KMS-11 (cell line): ENCODE measurements around the gene TGFBR1.

Experiments used
- H2AFZ ChIP-seq: fragments of 200-600 bp; sonication (generic); 2 replicates; pipeline ENCODE4 v1.6.1; 2016; ENCODE audit warnings: antibody characterized with exemption, mixed run types, low read depth
- H3K27ac ChIP-seq: fragments of 200-600 bp; sonication (generic); 2 replicates; pipeline ENCODE4 v1.6.1; 2016; ENCODE audit warnings: mild to moderate bottlenecking, mixed run types
- H3K27me3 ChIP-seq: fragments of 200-600 bp; sonication (generic); 2 replicates; pipeline ENCODE4 v1.6.1; 2017; ENCODE audit warnings: mild to moderate bottlenecking, low read depth, mixed run types, moderate library complexity; ENCODE audit not compliant: insufficient read depth
- H3K36me3 ChIP-seq: fragments of 200-600 bp; sonication (generic); 2 replicates; pipeline ENCODE4 v1.6.1; 2017; ENCODE audit warnings: mild to moderate bottlenecking, mixed run types; ENCODE audit not compliant: insufficient read depth
- H3K4me1 ChIP-seq: fragments of 200-600 bp; sonication (generic); 2 replicates; pipeline ENCODE4 v1.6.1; 2016; ENCODE audit warnings: mild to moderate bottlenecking, low read depth, mixed run types; ENCODE audit not compliant: poor library complexity, severe bottlenecking
- H3K4me2 ChIP-seq: fragments of 200-600 bp; sonication (generic); 2 replicates; pipeline ENCODE4 v1.7.0; 2016; ENCODE audit warnings: mild to moderate bottlenecking, mixed run types
- H3K4me3 ChIP-seq: fragments of 200-600 bp; sonication (generic); IDR thresholded peaks from 2 replicates; pipeline ENCODE4 v1.6.1; 2017; ENCODE audit warnings: low read depth, low read length, mixed read lengths; ENCODE audit not compliant: insufficient read depth
- H3K79me2 ChIP-seq: fragments of 200-600 bp; sonication (generic); 2 replicates; pipeline ENCODE4 v1.6.1; 2016; ENCODE audit warnings: low read depth, mixed run types; ENCODE audit not compliant: insufficient read depth
- H3K9ac ChIP-seq: fragments of 200-600 bp; sonication (generic); 2 replicates; pipeline ENCODE4 v1.6.1; 2016; ENCODE audit warnings: mild to moderate bottlenecking, mixed run types
- H4K20me1 ChIP-seq: fragments of 200-600 bp; sonication (generic); 2 replicates; pipeline ENCODE4 v1.6.1; 2016; ENCODE audit warnings: mild to moderate bottlenecking, mixed run types; ENCODE audit not compliant: insufficient read depth
- TF ChIP-seq, protein P1 (sequence below): fragments of 200-600 bp; sonication (generic); conservative IDR thresholded peaks from 2 replicates; pipeline ENCODE4 v1.6.1; 2017; ENCODE audit warnings: low read depth, mild to moderate bottlenecking, antibody characterized with exemption, low read length, moderate library complexity, mixed read lengths

Gene TGFBR1

DNA sequence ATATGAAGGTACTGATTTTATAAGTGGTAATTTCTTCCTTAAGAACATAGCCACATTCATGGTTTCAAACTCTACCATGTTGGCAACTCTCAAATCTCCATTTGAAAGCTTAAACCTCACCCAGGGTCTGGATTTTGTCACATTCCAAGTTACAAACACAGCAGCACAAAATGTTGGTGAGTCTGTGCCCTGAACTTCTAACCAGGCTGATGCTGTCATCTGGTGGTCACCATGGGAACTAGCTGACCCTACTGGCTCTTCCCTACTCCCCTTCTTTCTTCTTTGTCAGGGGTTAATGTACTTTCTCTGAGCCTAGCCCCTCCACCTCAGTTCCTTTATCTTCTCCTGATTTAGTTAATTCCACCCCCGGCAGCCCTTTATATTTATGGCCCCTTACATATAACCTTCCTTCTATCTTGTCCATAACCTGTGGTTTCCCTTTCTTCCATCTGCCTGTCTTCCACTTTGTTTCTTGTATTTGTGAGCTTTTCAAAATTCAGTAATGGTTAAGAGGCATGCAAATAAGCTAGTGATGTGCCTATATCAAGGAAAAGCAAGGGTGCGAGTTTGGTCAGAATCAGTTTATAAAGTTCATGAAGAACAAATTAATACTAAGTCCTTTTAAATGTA lies 35.9 kb downstream of the TGFBR1 start:
- Histone ChIP-seq H3K27ac (no peak overlapping the region), H3K4me1 (peaks cover 9% of the 10 kb centered on the region), H4K20me1 (no peaks in the 10 kb centered on the region), H3K27me3 (no peaks in the 10 kb centered on the region), H3K4me2 (no peak overlapping the region), H3K4me3 (no peak overlapping the region), H3K79me2 (no peaks in the 10 kb centered on the region), H3K36me3 (no peaks in the 10 kb centered on the region), H3K9ac (no peak overlapping the region), H2AFZ (no peak overlapping the region)
- TF ChIP-seq, protein P1, sequence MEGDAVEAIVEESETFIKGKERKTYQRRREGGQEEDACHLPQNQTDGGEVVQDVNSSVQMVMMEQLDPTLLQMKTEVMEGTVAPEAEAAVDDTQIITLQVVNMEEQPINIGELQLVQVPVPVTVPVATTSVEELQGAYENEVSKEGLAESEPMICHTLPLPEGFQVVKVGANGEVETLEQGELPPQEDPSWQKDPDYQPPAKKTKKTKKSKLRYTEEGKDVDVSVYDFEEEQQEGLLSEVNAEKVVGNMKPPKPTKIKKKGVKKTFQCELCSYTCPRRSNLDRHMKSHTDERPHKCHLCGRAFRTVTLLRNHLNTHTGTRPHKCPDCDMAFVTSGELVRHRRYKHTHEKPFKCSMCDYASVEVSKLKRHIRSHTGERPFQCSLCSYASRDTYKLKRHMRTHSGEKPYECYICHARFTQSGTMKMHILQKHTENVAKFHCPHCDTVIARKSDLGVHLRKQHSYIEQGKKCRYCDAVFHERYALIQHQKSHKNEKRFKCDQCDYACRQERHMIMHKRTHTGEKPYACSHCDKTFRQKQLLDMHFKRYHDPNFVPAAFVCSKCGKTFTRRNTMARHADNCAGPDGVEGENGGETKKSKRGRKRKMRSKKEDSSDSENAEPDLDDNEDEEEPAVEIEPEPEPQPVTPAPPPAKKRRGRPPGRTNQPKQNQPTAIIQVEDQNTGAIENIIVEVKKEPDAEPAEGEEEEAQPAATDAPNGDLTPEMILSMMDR, result peak; percentile 87

DNA sequence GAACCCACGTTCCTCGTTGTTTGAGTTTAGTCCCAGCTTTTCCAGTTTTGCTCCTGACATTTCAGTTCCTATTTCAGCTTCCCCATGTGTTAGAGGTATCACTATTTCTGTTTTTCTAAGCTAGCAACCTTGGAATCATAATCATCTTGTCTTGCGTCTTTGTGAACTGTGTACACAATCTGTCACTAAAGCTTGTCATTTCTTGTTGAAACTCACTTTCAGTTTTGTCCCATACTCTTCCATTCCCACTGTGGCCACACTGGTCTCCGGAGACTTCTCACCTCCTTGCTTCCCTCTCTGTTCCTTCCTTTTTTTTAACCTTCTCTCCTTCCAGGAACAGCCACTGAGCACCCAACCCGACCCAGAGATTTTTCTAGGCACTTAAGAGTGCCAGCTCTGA lies 36.9 kb downstream of the TGFBR1 start:
- peaks cover 9% of the 10 kb centered on the region for H3K4me1 ChIP-seq
- H3K79me2 ChIP-seq, result no peaks in the 10 kb centered on the region
- H4K20me1 ChIP-seq, result no peaks in the 10 kb centered on the region
- no peaks in the 10 kb centered on the region for H3K36me3 ChIP-seq
- no peak overlapping the region for H3K4me2 ChIP-seq
- no peak overlapping the region for H3K9ac ChIP-seq
- TF ChIP-seq, protein P1, result no peak
- H3K27ac ChIP-seq, result no peak overlapping the region
- H2AFZ ChIP-seq, result no peak overlapping the region
- no peak overlapping the region for H3K4me3 ChIP-seq
- no peaks in the 10 kb centered on the region for H3K27me3 ChIP-seq

DNA sequence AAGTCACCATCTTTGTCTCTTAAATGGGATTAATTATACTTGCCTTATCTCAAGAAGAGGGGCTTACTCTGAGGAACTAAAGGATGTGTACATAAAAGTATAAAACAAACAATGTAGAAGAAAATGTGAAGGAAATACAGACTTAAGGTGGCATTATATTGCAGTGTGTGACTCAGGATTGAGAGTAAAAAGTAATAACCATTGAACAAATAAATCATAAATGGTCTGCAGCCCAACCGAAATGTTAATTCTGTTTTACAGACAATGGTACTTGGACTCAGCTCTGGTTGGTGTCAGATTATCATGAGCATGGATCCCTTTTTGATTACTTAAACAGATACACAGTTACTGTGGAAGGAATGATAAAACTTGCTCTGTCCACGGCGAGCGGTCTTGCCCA lies 37.4 kb downstream of the TGFBR1 start:
- H3K9ac ChIP-seq, result no peak overlapping the region
- H3K4me3 ChIP-seq, result no peak overlapping the region
- H2AFZ ChIP-seq, result no peak overlapping the region
- H3K4me2 ChIP-seq, result no peak overlapping the region
- H3K27me3 ChIP-seq, result no peaks in the 10 kb centered on the region
- TF ChIP-seq, protein P1, result no peak
- no peaks in the 10 kb centered on the region for H3K36me3 ChIP-seq
- peaks cover 6% of the 10 kb centered on the region for H3K4me1 ChIP-seq
- H4K20me1 ChIP-seq, result no peaks in the 10 kb centered on the region
- no peaks in the 10 kb centered on the region for H3K79me2 ChIP-seq
- no peak overlapping the region for H3K27ac ChIP-seq

DNA sequence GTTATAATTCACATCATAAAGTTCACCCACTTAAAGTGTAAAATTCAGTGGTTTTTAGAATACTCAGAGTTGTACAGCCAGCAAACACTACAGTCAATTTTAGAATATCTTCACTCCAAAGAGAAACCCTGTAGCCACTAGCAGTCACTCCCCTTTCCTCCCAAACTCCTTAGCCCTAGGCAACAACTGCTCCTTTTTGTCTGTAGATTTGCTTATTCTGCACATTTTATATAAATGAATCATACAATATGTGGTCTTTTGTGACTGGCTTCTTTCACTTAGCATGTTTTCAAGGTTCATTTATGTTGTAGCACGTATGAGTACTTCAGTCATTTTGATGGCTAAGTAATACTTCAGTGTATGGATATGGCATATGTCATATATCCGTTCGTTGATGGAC lies 38.7 kb downstream of the TGFBR1 start:
- no peak overlapping the region for H3K4me3 ChIP-seq
- H4K20me1 ChIP-seq, result no peaks in the 10 kb centered on the region
- H3K4me2 ChIP-seq, result no peak overlapping the region
- no peaks in the 10 kb centered on the region for H3K79me2 ChIP-seq
- no peak overlapping the region for H3K27ac ChIP-seq
- 0 out of 2 replicates have a peak, but pooled peaks cover 4% of the 10 kb centered on the region for H3K36me3 ChIP-seq
- no peaks in the 10 kb centered on the region for H3K27me3 ChIP-seq
- H2AFZ ChIP-seq, result no peak overlapping the region
- TF ChIP-seq, protein P1, result no peak
- H3K9ac ChIP-seq, result no peak overlapping the region
- peaks cover 6% of the 10 kb centered on the region for H3K4me1 ChIP-seq
